ENCODE measurements around the gene TRIM41.

Gene TRIM41

DNA sequence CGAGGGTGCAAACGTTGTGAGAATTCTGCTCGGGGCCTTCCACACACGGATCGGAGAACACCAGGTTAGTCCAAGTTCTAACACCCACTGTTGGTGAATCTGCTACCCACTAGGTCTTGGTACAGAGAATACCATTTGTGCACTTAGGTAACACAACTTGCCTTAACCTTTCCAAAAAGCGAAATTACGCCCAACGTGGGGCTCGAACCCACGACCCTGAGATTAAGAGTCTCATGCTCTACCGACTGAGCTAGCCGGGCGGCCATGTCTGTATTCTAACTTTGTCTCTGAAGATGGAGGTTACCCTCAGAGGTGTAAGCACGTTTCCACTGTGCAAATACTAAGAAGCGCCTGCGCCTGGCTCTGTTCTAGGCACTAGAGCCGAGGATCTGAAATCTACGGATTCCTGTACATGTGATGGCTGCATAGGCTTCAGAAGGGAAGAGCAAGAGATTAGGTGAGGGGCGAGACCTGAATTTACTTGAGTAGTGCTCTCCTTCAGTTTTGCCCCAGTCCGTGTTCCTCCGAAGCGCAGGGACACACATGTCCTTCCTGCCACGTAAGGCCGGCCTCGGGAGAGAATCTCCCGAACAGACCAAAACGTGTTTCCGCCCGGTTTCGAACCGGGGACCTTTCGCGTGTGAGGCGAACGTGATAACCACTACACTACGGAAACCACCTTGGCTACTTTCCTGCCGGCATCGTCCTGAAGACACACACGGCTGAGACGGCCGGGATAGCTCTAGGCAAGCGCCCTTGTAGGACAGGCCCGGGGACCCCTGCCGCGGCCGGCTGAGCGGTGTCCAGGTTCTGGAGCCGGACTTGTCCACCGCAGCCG lies 1.1 kb upstream of the TRIM41 start:
- TF ChIP-seq, protein P1, sequence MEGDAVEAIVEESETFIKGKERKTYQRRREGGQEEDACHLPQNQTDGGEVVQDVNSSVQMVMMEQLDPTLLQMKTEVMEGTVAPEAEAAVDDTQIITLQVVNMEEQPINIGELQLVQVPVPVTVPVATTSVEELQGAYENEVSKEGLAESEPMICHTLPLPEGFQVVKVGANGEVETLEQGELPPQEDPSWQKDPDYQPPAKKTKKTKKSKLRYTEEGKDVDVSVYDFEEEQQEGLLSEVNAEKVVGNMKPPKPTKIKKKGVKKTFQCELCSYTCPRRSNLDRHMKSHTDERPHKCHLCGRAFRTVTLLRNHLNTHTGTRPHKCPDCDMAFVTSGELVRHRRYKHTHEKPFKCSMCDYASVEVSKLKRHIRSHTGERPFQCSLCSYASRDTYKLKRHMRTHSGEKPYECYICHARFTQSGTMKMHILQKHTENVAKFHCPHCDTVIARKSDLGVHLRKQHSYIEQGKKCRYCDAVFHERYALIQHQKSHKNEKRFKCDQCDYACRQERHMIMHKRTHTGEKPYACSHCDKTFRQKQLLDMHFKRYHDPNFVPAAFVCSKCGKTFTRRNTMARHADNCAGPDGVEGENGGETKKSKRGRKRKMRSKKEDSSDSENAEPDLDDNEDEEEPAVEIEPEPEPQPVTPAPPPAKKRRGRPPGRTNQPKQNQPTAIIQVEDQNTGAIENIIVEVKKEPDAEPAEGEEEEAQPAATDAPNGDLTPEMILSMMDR (IDR thresholded peaks at IDR 0.05; ENCODE audit: low read depth, low read length), result no peak
- peak overlapping the region; percentile 87 for H3K4me3 ChIP-seq (ENCODE audit: low read depth, low read length)

DNA sequence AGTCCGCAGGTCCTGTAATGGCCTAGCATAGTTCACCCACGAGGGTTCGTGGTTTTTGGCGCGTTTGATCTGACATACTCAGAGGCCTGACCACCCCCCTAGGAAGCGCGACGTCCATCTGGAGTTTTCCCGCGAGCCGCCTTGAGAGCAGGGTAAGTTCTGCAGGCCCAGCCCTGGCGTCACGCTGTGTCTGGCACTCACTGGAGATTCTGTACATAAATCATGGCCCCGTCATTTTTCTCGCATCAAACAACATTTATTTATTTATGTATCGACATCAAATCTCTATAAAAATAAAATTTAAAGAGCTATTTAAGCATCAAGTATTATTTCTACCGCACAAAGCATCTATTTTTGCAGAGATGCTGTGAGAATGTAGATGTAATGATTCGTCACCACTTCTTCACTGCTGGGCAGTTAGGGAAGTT lies 437 bp upstream of the TRIM41 start:
- peak overlapping the region; percentile 87 for H3K4me3 ChIP-seq (ENCODE audit: low read depth, low read length)
- TF ChIP-seq, protein P1 (IDR thresholded peaks at IDR 0.05; ENCODE audit: low read depth, low read length), result no peak

DNA sequence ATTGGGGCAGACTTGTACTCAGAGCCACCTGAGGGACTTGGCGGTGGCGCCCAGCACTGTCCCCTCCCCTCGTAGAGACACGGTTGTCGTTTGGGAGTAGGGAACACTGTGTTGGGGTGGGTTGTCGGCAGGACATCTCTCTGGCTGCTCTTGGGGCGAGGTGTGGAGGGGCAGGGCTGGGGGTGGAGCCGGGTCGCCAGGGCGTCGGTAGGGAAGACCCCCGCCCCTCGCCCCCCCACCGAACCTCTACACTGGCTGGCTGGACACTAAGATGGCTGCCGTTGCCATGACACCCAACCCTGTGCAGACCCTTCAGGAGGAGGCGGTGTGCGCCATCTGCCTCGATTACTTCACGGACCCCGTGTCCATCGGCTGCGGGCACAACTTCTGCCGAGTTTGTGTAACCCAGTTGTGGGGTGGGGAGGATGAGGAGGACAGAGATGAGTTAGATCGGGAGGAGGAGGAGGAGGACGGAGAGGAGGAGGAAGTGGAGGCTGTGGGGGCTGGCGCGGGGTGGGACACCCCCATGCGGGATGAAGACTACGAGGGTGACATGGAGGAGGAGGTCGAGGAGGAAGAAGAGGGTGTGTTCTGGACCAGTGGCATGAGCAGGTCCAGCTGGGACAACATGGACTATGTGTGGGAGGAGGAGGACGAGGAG lies 778 bp downstream of the TRIM41 start:
- TF ChIP-seq, protein P1 (IDR thresholded peaks at IDR 0.05; ENCODE audit: low read depth, low read length), result no peak
- peak overlapping the region; percentile 87 for H3K4me3 ChIP-seq (ENCODE audit: low read depth, low read length)

DNA sequence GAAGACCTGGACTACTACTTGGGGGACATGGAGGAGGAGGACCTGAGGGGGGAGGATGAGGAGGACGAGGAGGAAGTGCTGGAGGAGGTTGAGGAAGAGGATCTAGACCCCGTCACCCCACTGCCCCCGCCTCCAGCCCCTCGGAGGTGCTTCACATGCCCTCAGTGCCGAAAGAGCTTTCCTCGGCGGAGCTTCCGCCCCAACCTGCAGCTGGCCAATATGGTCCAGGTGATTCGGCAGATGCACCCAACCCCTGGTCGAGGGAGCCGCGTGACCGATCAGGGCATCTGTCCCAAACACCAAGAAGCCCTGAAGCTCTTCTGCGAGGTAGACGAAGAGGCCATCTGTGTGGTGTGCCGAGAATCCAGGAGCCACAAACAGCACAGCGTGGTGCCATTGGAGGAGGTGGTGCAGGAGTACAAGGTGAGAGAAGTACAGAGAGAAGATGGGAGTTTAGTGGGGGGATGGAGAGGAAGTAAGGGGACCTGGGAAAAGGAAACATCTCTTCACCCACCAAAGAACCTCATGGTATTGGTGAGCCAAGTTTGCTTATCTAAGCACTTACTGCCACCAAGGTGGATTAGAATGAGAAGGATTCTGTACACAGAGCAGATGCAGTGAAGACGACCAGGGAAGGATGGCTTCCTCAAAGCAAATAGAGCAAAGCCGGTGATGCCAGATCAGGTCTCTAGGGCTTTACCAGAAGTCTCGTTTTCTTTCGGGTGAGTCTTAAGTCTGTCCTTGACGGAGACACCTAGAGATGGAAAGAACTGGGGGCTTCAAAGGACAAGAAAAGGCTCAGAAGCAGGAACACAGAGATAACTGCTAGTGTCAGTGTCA lies 1.5 kb downstream of the TRIM41 start:
- peak overlapping the region; percentile 87 for H3K4me3 ChIP-seq (ENCODE audit: low read depth, low read length)
- TF ChIP-seq, protein P1 (IDR thresholded peaks at IDR 0.05; ENCODE audit: low read depth, low read length), result no peak

DNA sequence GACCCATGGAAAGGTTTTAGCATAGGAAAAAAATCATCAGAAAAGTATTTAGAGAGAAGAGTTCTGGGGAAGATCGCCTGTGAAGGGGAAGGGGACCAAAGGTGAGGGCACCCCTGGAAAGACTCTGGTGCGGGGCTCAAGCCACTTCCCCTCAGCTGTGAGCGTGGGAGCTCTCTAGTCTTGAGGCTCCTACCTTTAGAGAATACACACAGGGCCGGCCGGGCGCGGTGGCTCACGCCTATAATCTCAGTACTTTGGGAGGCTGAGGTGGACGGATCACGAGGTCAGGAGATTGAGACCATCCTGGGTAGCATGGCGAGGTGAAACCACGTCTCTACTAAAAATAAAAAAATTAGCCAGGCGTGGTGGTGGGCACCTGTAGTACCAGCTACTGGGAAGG lies 6.9 kb downstream of the TRIM41 start:
- TF ChIP-seq, protein P1 (IDR thresholded peaks at IDR 0.05; ENCODE audit: low read depth, low read length), result no peak

DNA sequence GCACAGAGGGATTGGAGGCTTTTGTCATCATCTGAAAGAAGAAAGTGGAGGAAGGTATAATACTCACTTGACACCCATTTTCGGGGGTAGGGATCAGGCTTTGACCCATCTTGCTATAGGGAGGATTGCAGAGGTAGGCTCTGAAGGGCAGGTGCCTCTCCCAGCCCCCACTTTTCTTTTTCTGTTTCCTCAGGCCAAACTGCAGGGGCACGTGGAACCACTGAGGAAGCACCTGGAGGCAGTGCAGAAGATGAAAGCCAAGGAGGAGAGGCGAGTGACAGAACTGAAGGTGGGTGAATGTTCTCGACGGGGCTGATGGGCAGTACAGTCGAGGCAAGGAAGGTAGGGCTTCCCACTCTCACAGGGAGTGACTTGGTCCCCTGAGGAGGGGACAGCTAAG lies 7.5 kb downstream of the TRIM41 start:
- TF ChIP-seq, protein P1 (IDR thresholded peaks at IDR 0.05; ENCODE audit: low read depth, low read length), result no peak

More for the DNA sequence above, 6.9 kb downstream of the TRIM41 start:
- no peak overlapping the region for H3K4me3 ChIP-seq (ENCODE audit: low read depth, low read length)

More for the DNA sequence above, 7.5 kb downstream of the TRIM41 start:
- H3K4me3 ChIP-seq (ENCODE audit: low read depth, low read length), result no peak overlapping the region
